Endothelial cell of umbilical vein (primary cell): ENCODE results near the gene OSBPL6.

ENCODE experiments used
- EZH2 ChIP-seq: IDR thresholded peaks from 2 replicates; pipeline ENCODE4 v1.6.1; 2012; ENCODE audit warnings: borderline replicate concordance, low read depth, mild to moderate bottlenecking, moderate library complexity, low read length, inconsistent platforms; ENCODE audit not compliant: severe bottlenecking
- FOS ChIP-seq: IDR thresholded peaks from 2 replicates; pipeline ENCODE4 v1.6.1; 2011; ENCODE audit warnings: mild to moderate bottlenecking, low read length, moderate library complexity, borderline replicate concordance; ENCODE audit not compliant: insufficient read depth
- GATA2 ChIP-seq: IDR thresholded peaks from 2 replicates; pipeline ENCODE4 v1.7.0; 2011; ENCODE audit warnings: low read depth, mild to moderate bottlenecking, moderate library complexity, mixed read lengths, low read length; ENCODE audit not compliant: insufficient read length, insufficient read depth
- POLR2A ChIP-seq: IDR thresholded peaks from 2 replicates; pipeline ENCODE4 v1.6.1; 2012; ENCODE audit warnings: low read depth, mild to moderate bottlenecking, control low read depth, low read length
- TF ChIP-seq, protein P1 (sequence below), 2 donors: IDR thresholded peaks; 1 replicate in 1 of 2; 2 replicates in 1 of 2; pipeline ENCODE4 v1.5.1; 2011; ENCODE audit warnings: low read length in 2 of 2, mild to moderate bottlenecking in 2 of 2, moderate library complexity in 2 of 2, control low read depth in 1 of 2, inconsistent platforms in 1 of 2, low read depth in 1 of 2; ENCODE audit not compliant: insufficient read depth in 1 of 2; ENCODE audit errors: extremely low read depth in 1 of 2

DNA sequence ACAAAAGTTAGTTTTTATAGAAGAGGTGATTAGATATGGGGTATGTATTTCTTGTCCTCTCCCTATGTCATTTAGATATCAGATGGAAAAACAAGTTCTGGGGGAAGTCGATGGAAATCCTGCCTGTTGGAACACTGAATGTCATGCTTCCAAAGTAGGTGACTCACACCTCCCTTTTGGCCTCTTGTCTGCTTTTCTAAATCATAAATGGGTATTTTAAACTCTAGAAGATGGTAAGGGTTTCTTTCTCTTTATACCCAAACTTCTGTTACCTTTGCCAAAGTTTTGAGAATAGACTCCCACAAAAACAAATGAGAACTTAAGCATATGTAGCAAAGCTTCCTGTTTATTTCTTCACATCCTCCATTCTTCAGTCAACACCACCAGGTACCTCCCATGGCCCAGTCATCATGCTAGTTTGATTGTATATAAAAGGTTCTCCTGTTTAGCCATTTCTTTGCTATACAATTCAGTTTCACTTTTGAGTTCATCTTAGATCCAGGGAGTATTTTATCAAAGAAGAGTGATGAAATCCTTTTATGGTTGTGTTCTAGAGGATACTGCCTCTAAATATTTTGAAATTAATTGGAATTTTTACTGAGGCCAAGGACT, 192.8 kb downstream of the OSBPL6 start:
- TF ChIP-seq FOS: peak; percentile 66
- no peak for TF ChIP-seq POLR2A
- TF ChIP-seq, protein P1, sequence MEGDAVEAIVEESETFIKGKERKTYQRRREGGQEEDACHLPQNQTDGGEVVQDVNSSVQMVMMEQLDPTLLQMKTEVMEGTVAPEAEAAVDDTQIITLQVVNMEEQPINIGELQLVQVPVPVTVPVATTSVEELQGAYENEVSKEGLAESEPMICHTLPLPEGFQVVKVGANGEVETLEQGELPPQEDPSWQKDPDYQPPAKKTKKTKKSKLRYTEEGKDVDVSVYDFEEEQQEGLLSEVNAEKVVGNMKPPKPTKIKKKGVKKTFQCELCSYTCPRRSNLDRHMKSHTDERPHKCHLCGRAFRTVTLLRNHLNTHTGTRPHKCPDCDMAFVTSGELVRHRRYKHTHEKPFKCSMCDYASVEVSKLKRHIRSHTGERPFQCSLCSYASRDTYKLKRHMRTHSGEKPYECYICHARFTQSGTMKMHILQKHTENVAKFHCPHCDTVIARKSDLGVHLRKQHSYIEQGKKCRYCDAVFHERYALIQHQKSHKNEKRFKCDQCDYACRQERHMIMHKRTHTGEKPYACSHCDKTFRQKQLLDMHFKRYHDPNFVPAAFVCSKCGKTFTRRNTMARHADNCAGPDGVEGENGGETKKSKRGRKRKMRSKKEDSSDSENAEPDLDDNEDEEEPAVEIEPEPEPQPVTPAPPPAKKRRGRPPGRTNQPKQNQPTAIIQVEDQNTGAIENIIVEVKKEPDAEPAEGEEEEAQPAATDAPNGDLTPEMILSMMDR (IDR thresholded peaks at IDR 0.05; ENCODE audit: extremely low read depth in 1 of 2, insufficient read depth in 1 of 2, low read depth in 1 of 2, low read length in 2 of 2): no peak
- TF ChIP-seq GATA2: no peak
- TF ChIP-seq EZH2: no peak
